SK-N-DZ (cell line): Measurements from ENCODE around the gene CERCAM.
A peak's percentile ranks its signal among the peaks of the same experiment; 100 is the strongest.
"Not testable (repeated sequence)": the region's sequence is repeated elsewhere in the genome, so short reads cannot be mapped to it uniquely, and the experiment has no call there.

ENCODE experiments used
- DNase-seq: peaks from one replicate; pipeline ENCODE4 v3.0.0-alpha.2; 2015; ENCODE audit warnings: low spot score

Gene CERCAM

GRCh38 chr9:128419061-128419925, 1.4 kb upstream of the CERCAM start:
- peak; percentile 56 for DNase-seq

GRCh38 chr9:128420060-128420650, 502 bp upstream of the CERCAM start:
- DNase-seq = peak; percentile 74

DNA sequence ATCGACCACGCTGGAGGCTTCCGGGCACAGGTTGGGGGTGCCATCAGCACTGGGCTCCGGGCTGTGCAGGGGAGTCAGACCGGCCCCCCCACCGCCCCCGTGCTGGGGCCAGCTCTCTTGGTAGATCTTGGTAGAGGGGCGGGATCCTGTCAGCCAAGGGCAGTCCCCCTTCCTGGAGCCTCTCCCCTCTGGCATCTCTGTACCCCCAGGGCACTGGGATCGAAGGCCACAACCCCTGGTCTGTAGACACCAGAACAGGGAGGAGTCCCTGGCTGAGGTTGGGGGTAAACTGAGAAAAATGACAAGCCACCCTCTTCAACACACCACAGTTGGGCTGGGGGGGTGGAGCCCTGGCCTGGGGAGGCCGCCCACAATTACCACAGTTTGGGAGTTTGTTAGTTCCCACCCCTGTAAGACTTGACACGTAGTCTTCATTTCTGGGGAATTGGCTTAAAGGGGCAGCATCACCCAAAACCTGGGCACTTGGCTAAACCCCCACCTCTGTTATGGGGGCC, 882 bp downstream of the CERCAM start:
- DNase-seq = no peak

DNA sequence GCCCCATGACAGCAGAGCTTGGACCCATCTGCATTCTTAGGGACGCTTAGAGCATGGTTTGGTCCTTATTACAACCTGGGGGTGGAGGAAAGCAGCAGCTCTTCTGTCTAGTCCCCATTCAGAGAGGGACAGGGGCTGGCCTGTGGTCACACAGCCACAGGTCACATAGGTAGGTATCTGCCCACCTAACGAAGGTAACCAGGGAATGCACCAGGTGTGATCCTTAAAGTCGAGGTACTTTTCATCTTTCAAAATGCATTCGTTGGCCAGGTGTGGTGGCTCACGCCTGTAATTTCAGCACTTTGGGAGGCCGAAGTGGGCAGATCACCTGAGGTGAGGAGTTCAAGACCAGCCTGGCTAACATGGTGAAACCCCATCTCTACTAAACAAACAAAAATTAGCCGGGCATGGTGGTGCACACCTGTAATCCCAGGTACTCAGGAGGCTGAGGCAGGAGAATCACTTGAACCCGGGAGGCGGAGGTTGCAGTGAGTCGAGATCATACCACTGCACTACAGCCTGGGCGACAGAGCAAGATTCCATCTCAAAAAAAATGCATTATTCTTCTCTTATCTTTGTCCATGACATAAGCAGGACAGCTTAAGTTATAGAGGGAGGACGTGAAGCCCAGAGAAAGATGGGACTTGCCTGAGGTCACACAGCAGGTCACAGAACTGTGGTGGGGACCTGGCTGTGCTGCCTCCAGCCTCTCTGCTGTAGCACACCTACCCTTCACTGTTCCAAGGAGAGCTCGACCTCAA, 1.5 kb downstream of the CERCAM start:
- not testable (repeated sequence) for DNase-seq

DNA sequence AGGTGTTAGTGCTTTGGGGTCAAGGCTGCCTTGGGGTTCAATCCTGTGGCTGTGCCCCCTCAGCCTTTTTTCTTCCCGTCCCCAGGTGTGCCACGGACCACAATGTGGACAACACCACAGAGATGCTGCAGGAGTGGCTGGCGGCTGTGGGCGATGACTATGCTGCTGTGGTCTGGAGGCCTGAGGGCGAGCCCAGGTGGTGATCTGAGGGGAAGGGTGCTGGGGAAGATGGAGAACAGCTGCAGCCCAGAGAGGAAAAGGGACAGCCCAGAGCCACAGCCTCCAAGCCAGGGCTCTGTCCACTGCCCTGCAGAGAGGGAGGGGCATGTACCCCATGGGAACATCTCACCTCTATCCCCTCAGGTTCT, 2.1 kb downstream of the CERCAM start:
- no peak for DNase-seq

GRCh38 chr9:128423356-128423755, 2.7 kb downstream of the CERCAM start:
- DNase-seq = not testable (repeated sequence)

DNA sequence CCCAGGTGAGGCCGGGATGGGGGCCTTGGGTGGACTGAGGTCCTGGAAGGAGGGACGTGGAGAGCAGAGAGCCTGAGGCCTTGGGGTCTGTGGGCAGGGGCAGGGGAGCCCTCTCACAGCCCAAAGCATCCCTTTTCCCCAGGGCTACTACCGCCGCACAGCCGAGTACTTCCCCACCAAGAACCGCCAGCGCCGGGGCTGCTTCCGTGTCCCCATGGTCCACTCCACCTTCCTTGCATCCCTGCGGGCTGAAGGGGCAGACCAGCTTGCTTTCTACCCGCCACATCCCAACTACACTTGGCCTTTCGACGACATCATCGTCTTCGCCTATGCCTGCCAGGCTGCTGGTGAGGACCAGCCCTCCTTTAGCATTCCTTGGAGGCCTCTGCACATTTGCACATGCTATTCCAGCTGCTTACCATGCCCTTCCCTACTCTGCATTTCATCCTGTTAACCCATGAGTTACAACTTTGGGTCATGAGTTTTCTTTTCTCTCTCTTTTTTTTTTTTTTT, 3.7 kb downstream of the CERCAM start:
- no peak for DNase-seq

DNA sequence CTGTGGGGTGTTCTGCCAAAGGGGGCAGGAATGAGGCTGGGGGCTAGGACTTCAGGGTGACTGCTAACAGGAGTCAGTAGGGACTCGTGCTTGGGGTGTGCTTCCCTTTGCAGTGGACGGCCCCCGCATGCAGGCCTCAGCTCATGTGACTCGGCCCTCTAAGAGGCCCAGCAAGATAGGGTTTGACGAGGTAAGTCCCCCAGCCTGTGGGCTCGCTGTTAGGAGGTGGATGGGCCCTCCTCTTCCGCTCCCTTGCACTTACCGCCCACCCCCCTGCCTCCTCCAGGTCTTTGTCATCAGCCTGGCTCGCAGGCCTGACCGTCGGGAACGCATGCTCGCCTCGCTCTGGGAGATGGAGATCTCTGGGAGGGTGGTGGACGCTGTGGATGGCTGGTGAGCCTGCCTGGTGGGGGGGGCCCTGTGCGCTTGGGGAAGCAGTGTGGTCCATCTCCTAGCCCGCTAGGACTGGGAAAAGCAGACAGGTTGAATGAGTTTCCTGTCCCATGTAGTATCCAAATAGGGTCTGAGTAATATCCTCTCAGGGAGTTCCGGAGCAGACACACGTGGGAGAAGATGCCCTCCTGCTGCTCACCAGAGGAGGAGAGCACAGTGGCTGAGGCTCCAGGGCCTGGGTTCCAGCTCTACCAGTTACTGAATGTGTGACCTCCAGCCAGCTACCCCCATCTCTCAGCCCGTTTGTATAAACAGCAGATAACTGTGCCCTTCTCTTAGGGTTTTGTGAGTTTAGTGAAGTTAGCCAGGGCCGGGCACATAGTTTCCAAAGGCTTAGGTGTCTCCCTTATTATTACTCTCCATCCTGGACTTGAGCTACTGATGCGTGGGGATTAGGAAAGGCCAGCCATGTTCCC, 8.2 kb downstream of the CERCAM start:
- peak; percentile 80 for DNase-seq

GRCh38 chr9:128429513-128430086, 8.9 kb downstream of the CERCAM start:
- DNase-seq = peak; percentile 50

GRCh38 chr9:128431207-128431606, 10.6 kb downstream of the CERCAM start:
- no peak for DNase-seq

- DNase-seq = no peak
Observed at GRCh38 chr9:128434340-128434739, 13.7 kb downstream of the CERCAM start.

- no peak for DNase-seq
Observed at GRCh38 chr9:128435611-128436010, 15.0 kb downstream of the CERCAM start.

DNA sequence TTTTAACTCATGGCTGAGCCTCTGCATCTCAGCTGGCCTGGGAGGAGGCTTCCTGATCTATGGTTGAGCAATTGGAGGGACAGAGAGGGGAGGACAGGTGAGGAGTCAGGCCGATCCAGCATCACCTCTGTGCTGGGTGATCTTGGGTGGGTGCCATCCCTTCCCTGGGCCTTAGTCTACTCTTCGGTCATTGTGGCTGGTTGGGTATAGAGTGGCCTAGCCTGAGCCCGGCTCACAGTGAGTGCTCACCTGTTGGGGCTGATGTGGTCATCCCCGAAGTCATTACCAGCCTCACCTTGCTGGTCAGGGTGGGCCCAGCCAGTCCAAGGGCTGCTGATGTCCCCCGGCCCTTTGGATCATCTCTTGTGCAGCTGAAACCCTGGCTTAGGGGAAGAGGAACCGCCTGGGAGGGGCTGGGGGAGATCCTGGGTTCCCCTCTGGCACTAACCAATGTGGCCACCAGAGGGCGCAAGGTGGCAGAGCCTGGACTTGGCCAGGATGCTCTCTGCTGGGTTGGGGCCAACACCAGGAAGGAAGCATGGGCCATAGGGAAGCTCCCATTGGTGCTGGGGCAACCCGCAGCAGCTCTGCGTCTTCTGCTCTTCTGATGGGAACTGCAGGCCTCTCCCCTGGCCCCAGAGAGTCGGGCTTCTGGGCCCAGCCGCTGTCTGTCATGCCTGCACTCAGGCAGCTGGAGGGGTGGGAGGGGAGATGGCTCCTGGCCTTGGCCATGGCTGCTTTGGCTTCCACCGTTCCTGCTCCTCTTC, 17.9 kb downstream of the CERCAM start:
- peak; percentile 84 for DNase-seq

GRCh38 chr9:128439273-128439672, 18.6 kb downstream of the CERCAM start:
- no peak for DNase-seq

- no peak for DNase-seq
Observed at GRCh38 chr9:128442150-128442549, 21.5 kb downstream of the CERCAM start.

- not testable (repeated sequence) for DNase-seq
Observed at GRCh38 chr9:128446505-128446904, 25.8 kb downstream of the CERCAM start.

GRCh38 chr9:128448746-128449145, 28.1 kb downstream of the CERCAM start:
- no peak for DNase-seq

DNA sequence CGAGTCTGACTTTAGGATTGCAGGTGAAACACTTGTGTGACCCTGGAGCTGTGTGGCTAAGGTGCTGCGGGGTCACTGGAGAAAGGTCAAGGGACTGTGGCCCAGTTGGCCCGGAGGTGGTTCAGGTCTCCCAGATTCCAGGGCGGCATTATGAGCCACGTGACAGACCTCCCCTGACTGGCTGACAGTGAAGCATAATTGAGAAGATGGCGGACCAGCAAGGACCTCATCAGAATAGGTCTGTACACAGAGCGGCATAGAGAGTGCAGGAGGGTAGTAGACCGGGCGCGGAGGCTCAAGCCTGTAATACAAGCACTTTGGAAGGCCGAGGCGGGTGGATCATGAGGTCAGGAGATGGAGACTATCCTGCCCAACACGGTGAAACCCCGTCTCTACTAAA, 34.3 kb downstream of the CERCAM start:
- peak; percentile 37 for DNase-seq

GRCh38 chr9:128455849-128456612, 35.4 kb downstream of the CERCAM start, which contains the start of gene ODF2:
Gene ODF2 (plus strand): TSS chr9:128456006. CDS start chr9:128456092, 86 bp downstream.
- DNase-seq = peak; percentile 97
